Spleen (tissue), 13 donors: ENCODE data around the gene SCAMP5. TPM values are rescaled to one million over a fixed set of nuclear protein-coding genes. Genes with fewer than 3 reads are reported as not detected.
A peak's percentile ranks its signal among the peaks of the same experiment; 100 is the strongest.

ENCODE experiments used
- DNase-seq: peaks from one replicate; pipeline ENCODE4 v3.0.0-alpha.2; 2020
- H3K27ac ChIP-seq, 8 donors: fragments of 200-600 bp; sonication (generic) in 7 of 8; 1 replicate in 4 of 8; 2 replicates in 4 of 8; pipeline versions ENCODE4 v1.5.0 to v1.8.0; 2016 to 2021; ENCODE audit warnings: inconsistent platforms in 4 of 8, mild to moderate bottlenecking in 4 of 8, moderate library complexity in 1 of 8
- H3K27me3 ChIP-seq, 7 donors: fragments of 200-600 bp; sonication (generic) in 6 of 7; replicated peaks in 1 of 7; 1 replicate in 4 of 7; 2 replicates in 3 of 7; pipeline versions ENCODE4 v1.5.0 to v1.8.0; 2016 to 2021; ENCODE audit warnings: inconsistent platforms in 3 of 7, mild to moderate bottlenecking in 1 of 7
- H3K36me3 ChIP-seq, 6 donors: fragments of 200-600 bp; sonication (generic) in 5 of 6; 1 replicate in 4 of 6; 2 replicates in 2 of 6; pipeline versions ENCODE4 v1.5.0 to v1.8.0; 2016 to 2021; ENCODE audit warnings: inconsistent platforms in 2 of 6
- H3K4me1 ChIP-seq, 6 donors: fragments of 200-600 bp; sonication (generic) in 5 of 6; 1 replicate in 3 of 6; 2 replicates in 3 of 6; pipeline versions ENCODE4 v1.5.0 to v1.8.0; 2016 to 2021; ENCODE audit warnings: inconsistent platforms in 3 of 6
- H3K4me3 ChIP-seq, 8 donors: fragments of 200-600 bp; sonication (generic) in 7 of 8; 1 replicate in 4 of 8; 2 replicates in 4 of 8; pipeline versions ENCODE4 v1.5.0 to v1.8.0; 2016 to 2021; ENCODE audit warnings: inconsistent platforms in 4 of 8, mild to moderate bottlenecking in 4 of 8, moderate library complexity in 2 of 8
- H3K9me3 ChIP-seq, 8 donors: fragments of 200-600 bp; sonication (generic) in 7 of 8; 1 replicate in 4 of 8; 2 replicates in 4 of 8; pipeline versions ENCODE4 v1.5.0 to v1.8.0; 2016 to 2021; ENCODE audit warnings: inconsistent platforms in 4 of 8
- POLR2A ChIP-seq, 3 donors: fragments of 450-650 bp; IDR thresholded peaks; one replicate each; pipeline ENCODE4 v1.5.1; 2017; ENCODE audit warnings: antibody characterized with exemption in 3 of 3, mild to moderate bottlenecking in 1 of 3
- POLR2AphosphoS5 ChIP-seq, 3 donors: sonication (generic); formaldehyde crosslinking; IDR thresholded peaks; one replicate each; pipeline ENCODE4 v1.5.1; 2017; ENCODE audit warnings: antibody characterized with exemption in 3 of 3
- WGBS, 5 donors: extraction: QIAGEN DNeasy Blood & Tissue Kit in 3 of 5; methylation state at CpG; one replicate each; pipeline versions ENCODE4 v1.1.5 to v1.1.7; 2013 to 2018; 5-methylcytosine and 5-hydroxymethylcytosine counted together
- intact Hi-C: fragments of 100-400 bp; cut with DNase I; formaldehyde crosslinking; loops from one replicate; pipeline ENCODE4 v1.15.0; 2023; ENCODE audit warnings: low total_unique reads
- long read RNA-seq, 2 donors: transcript quantifications; one replicate each; lab custom pipeline, GENCODE V29; 2026
- polyA plus RNA-seq, 3 donors: library from polyadenylated mRNA; stranded (reverse); fragments of 200-250 nt; gene quantifications; one replicate each; pipeline ENCODE4 v1.2.1, GENCODE V29; 2013
- total RNA-seq, 7 donors: library from RNA; depleted of rRNA in 3 of 7; stranded (reverse); fragments of >200 nt in 3 of 7; fragmentation: NEBNext Ultra II Directional in 4 of 7; extraction: Animal tissue kit (Norgen Biotek cat#: 25700) in 4 of 7; gene quantifications; one replicate each; pipeline versions ENCODE4 v1.1.0 to v1.2.1, GENCODE V29; 2016 to 2021
- TF ChIP-seq, protein P1 (sequence below), 11 experiments: fragments of 200-600 bp in 7 of 11; fragments of 450-650 bp in 4 of 11; sonication (generic) in 4 of 11; IDR thresholded peaks in 8 of 11; conservative IDR thresholded peaks in 3 of 11; 1 replicate in 7 of 11; 2 replicates in 4 of 11; pipeline versions ENCODE4 v1.4.0 to v1.8.0; 2016 to 2021; ENCODE audit warnings: antibody characterized with exemption in 11 of 11, inconsistent platforms in 4 of 11, mild to moderate bottlenecking in 1 of 11
- donor health status: healthy with polysubstance abuse.
- donor health status: DM: no; HTN: no; CAD: no; lungs with moderate emphysema.
- donor health status: DM: no; HTN: no; CAD: no.
- donor health status: Bipolar disorder and iron deficiency.
- donor health status: healthy.
- donor health status: DM: no; HTN: no; CAD: no.
- donor health status: DM: yes; HTN: yes; CAD: no.

SCAMP5 gene, protein sequence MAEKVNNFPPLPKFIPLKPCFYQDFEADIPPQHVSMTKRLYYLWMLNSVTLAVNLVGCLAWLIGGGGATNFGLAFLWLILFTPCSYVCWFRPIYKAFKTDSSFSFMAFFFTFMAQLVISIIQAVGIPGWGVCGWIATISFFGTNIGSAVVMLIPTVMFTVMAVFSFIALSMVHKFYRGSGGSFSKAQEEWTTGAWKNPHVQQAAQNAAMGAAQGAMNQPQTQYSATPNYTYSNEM
- total RNA-seq (10 to 100 TPM in 3 of 7 donors, 1 to 10 TPM in 4; 6.6 to 20.0 (median 8.7) TPM), polyA plus RNA-seq (1 to 10 TPM; 1.8 to 7.1 (median 3.8) TPM)
- long read RNA-seq, donor 1, transcript SCAMP5-205 (6 exons, 1,206 nt): major isoform, 5 of 8 reads
- long read RNA-seq, donor 1, partial matches to known transcripts: 0 of 8 reads
- long read RNA-seq, donor 1, other reads (novel, unspliced or antisense): 0 of 8 reads
- long read RNA-seq, donor 2, partial matches to known transcripts: 0 of 3 reads
- long read RNA-seq, donor 2, other reads (novel, unspliced or antisense): 0 of 3 reads

DNA sequence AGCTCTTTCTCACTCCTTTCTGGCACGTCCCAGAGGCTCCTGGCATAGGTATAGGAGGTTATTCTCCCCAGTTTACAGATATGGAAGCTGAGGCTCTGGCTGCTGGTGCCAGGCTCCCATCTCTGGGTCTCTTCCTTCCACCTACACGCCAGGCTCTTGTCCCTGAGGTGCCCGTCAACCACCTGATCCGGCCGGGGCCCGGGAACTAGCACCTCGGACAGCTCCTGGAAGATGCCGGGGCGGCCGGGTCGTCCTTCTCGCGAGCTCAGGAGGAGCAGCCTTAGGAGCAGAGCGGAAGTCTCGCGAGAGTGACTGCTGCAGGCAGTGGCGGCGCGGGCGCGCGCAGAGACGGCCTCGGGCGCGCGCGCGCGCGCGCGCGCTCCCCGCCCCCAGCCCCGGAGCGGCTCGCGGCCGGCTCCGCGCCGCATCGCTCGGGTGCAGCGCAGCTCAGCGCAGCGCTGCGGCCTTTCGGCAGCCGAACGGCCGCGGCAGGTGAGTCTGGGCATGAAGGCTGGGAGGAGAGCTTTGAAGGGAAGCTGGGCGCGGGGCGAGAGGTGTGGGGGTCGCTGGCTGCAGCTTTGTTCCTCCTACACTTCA, at the start of gene SCAMP5:
TSS of gene SCAMP5 (plus strand) at position 382 of the 597 bp plus-strand sequence. CDS start 16,277 bp downstream, outside the sequence.
- H3K4me1 ChIP-seq: peaks cover 8 to 25% (median 19%) of the 10 kb centered on the region in 6 donors
- peak within 1 kb of the TSS; percentile 54 to 88 (median 62) for H3K4me3 ChIP-seq
- H3K36me3 ChIP-seq: no peaks in the 10 kb centered on the region
- no peak within 1 kb of the TSS for H3K27ac ChIP-seq
- H3K9me3 ChIP-seq: no peaks in the 10 kb centered on the region
- 1 to 6% (median 1%) methylated on average over 12 to 58 of the region's 58 CpGs for whole genome bisulfite sequencing, 5 donors
- peaks cover 0 to 86% (median 11%) of the 10 kb centered on the region in 7 donors for H3K27me3 ChIP-seq
- peak; percentile 94 for DNase-seq
- intact Hi-C loops: no loop called here
- TF ChIP-seq POLR2AphosphoS5 (IDR thresholded peaks at IDR 0.05) (peak in 1 of 3 donors; percentile 53), POLR2A (IDR thresholded peaks at IDR 0.05) (no peak)
- TF ChIP-seq, protein P1, sequence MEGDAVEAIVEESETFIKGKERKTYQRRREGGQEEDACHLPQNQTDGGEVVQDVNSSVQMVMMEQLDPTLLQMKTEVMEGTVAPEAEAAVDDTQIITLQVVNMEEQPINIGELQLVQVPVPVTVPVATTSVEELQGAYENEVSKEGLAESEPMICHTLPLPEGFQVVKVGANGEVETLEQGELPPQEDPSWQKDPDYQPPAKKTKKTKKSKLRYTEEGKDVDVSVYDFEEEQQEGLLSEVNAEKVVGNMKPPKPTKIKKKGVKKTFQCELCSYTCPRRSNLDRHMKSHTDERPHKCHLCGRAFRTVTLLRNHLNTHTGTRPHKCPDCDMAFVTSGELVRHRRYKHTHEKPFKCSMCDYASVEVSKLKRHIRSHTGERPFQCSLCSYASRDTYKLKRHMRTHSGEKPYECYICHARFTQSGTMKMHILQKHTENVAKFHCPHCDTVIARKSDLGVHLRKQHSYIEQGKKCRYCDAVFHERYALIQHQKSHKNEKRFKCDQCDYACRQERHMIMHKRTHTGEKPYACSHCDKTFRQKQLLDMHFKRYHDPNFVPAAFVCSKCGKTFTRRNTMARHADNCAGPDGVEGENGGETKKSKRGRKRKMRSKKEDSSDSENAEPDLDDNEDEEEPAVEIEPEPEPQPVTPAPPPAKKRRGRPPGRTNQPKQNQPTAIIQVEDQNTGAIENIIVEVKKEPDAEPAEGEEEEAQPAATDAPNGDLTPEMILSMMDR (IDR thresholded peaks at IDR 0.05 in 8 of 11, conservative IDR thresholded peaks at IDR 0.05 in 3 of 11): peak in 1 of 11 experiments; percentile 22

DNA sequence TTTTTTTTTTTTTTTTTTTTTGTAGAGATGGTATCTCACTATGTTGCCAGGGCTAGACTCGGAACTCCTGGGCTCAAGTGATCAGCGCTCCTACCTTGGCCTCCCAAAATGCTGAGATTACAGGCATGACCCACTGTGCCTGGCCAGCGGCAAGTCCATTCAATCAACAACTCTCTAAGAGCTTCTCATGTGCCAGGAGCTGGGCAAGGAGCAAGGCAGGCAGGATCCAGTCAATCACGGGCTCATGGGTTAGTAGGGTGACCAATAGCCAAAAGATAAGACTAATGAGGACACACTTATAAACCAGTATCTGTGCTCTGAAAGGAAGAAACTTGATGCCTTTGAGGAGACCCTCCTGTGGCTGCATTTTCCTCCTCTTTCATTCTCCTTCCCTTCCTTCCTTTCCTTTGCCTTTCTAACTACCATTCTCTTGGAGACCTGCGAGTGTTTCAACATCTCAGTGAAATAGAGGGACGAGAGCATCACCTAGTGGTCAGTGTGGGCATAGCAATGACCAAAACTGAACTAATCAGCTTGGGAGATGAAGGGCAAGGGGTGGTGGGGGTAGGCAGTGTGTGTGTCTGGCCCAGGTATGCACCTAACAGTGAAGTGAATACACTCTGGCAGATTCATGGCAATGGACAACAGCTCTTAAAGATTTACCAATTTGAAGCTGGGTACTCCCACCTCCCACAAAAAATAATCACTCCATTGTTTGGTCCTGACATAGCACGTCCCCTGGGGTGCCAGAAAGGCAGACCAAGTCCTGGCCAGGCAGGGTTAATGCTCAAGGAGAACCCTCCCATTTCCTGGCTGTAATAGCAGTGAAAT, 45.1 kb upstream of the SCAMP5 start:
- Histone ChIP-seq H3K9me3 (no peaks in the 10 kb centered on the region), H3K27ac (no peak overlapping the region), H3K27me3 (peaks cover 0 to 9% (median 0%) of the 10 kb centered on the region in 7 donors), H3K36me3 (no peaks in the 10 kb centered on the region), H3K4me1 (peaks cover 3 to 26% (median 17%) of the 10 kb centered on the region in 6 donors), H3K4me3 (no peak overlapping the region)
- TF ChIP-seq, protein P1 (IDR thresholded peaks at IDR 0.05 in 8 of 11, conservative IDR thresholded peaks at IDR 0.05 in 3 of 11): peak; percentile 90 to 99 (median 94)
- TF ChIP-seq POLR2A (IDR thresholded peaks at IDR 0.05): no peak
- peak in 1 of 3 donors; percentile 24 for TF ChIP-seq POLR2AphosphoS5 (IDR thresholded peaks at IDR 0.05)
- intact Hi-C loops: loop anchor here (5.0 kb wide), 2 partner anchors 178 to 313 kb away; no protein-coding TSS in a partner anchor
- 47 to 59% (median 55%) methylated on average over 7 of the region's 7 CpGs for WGBS, 5 donors
- peak; percentile 79 for DNase-seq

DNA sequence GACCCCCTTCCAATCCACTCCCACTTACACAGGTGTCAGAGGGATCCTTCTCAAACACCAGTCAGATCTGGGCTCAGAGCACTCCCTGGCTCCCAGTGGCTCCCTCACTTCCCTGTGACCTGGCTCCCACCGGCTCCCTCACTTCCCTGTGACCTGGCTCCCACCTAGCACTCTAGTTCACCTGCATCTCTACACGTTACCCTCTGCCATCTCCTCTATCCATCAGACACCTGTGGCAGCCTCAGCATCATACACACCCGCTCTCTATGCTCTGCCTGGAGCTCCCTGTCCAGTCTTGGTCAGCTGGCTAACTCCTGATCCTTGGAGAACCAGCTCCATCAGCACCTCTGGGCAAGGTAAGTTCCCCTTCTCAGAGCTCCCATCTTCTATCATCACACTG, 44.4 kb upstream of the SCAMP5 start:
- Histone ChIP-seq H3K9me3 (no peaks in the 10 kb centered on the region), H3K4me1 (peaks cover 10 to 34% (median 24%) of the 10 kb centered on the region in 6 donors), H3K4me3 (no peak overlapping the region), H3K27ac (no peak overlapping the region), H3K27me3 (peaks cover 0 to 17% (median 0%) of the 10 kb centered on the region in 7 donors), H3K36me3 (no peaks in the 10 kb centered on the region)
- intact Hi-C loops: loop anchor here (5.0 kb wide), 2 partner anchors 179 to 314 kb away; no protein-coding TSS in a partner anchor
- 66 to 80% (median 78%) methylated on average over 3 of the region's 3 CpGs for WGBS, 5 donors
- DNase-seq: peak; percentile 52
- TF ChIP-seq, protein P1 (IDR thresholded peaks at IDR 0.05 in 8 of 11, conservative IDR thresholded peaks at IDR 0.05 in 3 of 11): no peak
- TF ChIP-seq POLR2AphosphoS5 (IDR thresholded peaks at IDR 0.05) (no peak), POLR2A (IDR thresholded peaks at IDR 0.05) (no peak)
